Liver (tissue), 9 donors: Measurements from ENCODE around the gene MAGI1. TPM values are rescaled to one million over a fixed set of nuclear protein-coding genes. Genes with fewer than 3 reads are reported as not detected.

Experiments
- DNase-seq: peaks from one replicate; pipeline ENCODE4 v3.0.0-alpha.2; 2017; ENCODE audit warnings: low spot score
- H3K27ac ChIP-seq, 2 donors: one replicate each; pipeline ENCODE4 v1.7.0; 2013; ENCODE audit warnings: inconsistent platforms in 2 of 2, low read length in 2 of 2, control low read depth in 1 of 2, low read depth in 1 of 2, mild to moderate bottlenecking in 1 of 2
- H3K27me3 ChIP-seq, 4 donors: one replicate each; pipeline versions ENCODE4 v1.6.1 to v1.7.0; 2013; ENCODE audit warnings: low read length in 3 of 4, inconsistent platforms in 1 of 4, mild to moderate bottlenecking in 1 of 4, moderate library complexity in 1 of 4; ENCODE audit not compliant: control insufficient read depth in 4 of 4, insufficient read depth in 4 of 4
- H3K36me3 ChIP-seq, 4 donors: one replicate each; pipeline versions ENCODE4 v1.6.1 to v1.7.0; 2013; ENCODE audit warnings: low read length in 3 of 4, mild to moderate bottlenecking in 3 of 4, low read depth in 1 of 4, moderate library complexity in 1 of 4; ENCODE audit not compliant: control insufficient read depth in 4 of 4, insufficient read depth in 3 of 4
- H3K4me1 ChIP-seq, 4 donors: one replicate each; pipeline versions ENCODE4 v1.6.1 to v1.7.0; 2013; ENCODE audit warnings: low read length in 3 of 4, mild to moderate bottlenecking in 3 of 4, moderate library complexity in 1 of 4; ENCODE audit not compliant: control insufficient read depth in 4 of 4, insufficient read depth in 4 of 4
- H3K4me3 ChIP-seq, 3 donors: one replicate each; pipeline versions ENCODE4 v1.6.1 to v1.7.0; 2013; ENCODE audit warnings: low read length in 3 of 3, control low read depth in 1 of 3, low read depth in 1 of 3, mild to moderate bottlenecking in 1 of 3
- H3K9ac ChIP-seq, 2 donors: one replicate each; pipeline ENCODE4 v1.7.0; 2013; ENCODE audit warnings: low read length in 2 of 2, mild to moderate bottlenecking in 2 of 2, moderate library complexity in 2 of 2, control low read depth in 1 of 2, low read depth in 1 of 2
- H3K9me3 ChIP-seq, 4 donors: one replicate each; pipeline versions ENCODE4 v1.6.1 to v1.7.0; 2013; ENCODE audit warnings: low read length in 3 of 4; ENCODE audit not compliant: control insufficient read depth in 4 of 4
- CTCF ChIP-seq: fragments of 150-350 bp; IDR thresholded peaks from 2 replicates; pipeline ENCODE4 v1.5.1; 2017; ENCODE audit warnings: improper control_type of control experiment, low read depth, low read length; ENCODE audit not compliant: missing input control
- EGR1 ChIP-seq, 2 donors: IDR thresholded peaks; 2 replicates each; pipeline ENCODE4 v1.6.1; 2016 to 2018; ENCODE audit warnings: antibody characterized with exemption in 2 of 2, low read depth in 2 of 2
- FOXA1 ChIP-seq: IDR thresholded peaks from 2 replicates; pipeline ENCODE4 v1.6.1; 2016; ENCODE audit warnings: antibody characterized with exemption
- FOXA2 ChIP-seq: IDR thresholded peaks from 2 replicates; pipeline ENCODE4 v1.6.1; 2016; ENCODE audit warnings: antibody characterized with exemption
- GABPA ChIP-seq, 2 donors: IDR thresholded peaks in 1 of 2; conservative IDR thresholded peaks in 1 of 2; 2 replicates each; pipeline ENCODE4 v1.6.1; 2016; ENCODE audit warnings: antibody characterized with exemption in 2 of 2, mild to moderate bottlenecking in 1 of 2, moderate library complexity in 1 of 2
- HNF4G ChIP-seq: IDR thresholded peaks from 2 replicates; pipeline ENCODE4 v1.6.1; 2016; ENCODE audit warnings: antibody characterized with exemption
- MAX ChIP-seq: IDR thresholded peaks from 2 replicates; pipeline ENCODE4 v1.6.1; 2016; ENCODE audit warnings: antibody characterized with exemption
- NR2F2 ChIP-seq: IDR thresholded peaks from 2 replicates; pipeline ENCODE4 v1.6.1; 2016; ENCODE audit warnings: antibody characterized with exemption
- RAD21 ChIP-seq, 2 donors: IDR thresholded peaks; 2 replicates each; pipeline ENCODE4 v1.6.1; 2016; ENCODE audit warnings: antibody characterized with exemption in 2 of 2, mild to moderate bottlenecking in 2 of 2
- RXRA ChIP-seq, 2 donors: IDR thresholded peaks; 2 replicates each; pipeline ENCODE4 v1.6.1; 2017 to 2018; ENCODE audit warnings: antibody characterized with exemption in 2 of 2, mild to moderate bottlenecking in 1 of 2
- SP1 ChIP-seq: IDR thresholded peaks from 2 replicates; pipeline ENCODE4 v1.6.1; 2018; ENCODE audit warnings: antibody characterized with exemption, mild to moderate bottlenecking
- TAF1 ChIP-seq: conservative IDR thresholded peaks from 2 replicates; pipeline ENCODE4 v1.6.1; 2016; ENCODE audit warnings: antibody characterized with exemption, mild to moderate bottlenecking
- YY1 ChIP-seq: IDR thresholded peaks from 2 replicates; pipeline ENCODE4 v1.6.1; 2016; ENCODE audit warnings: antibody characterized with exemption, mild to moderate bottlenecking
- ZBTB33 ChIP-seq: IDR thresholded peaks from 2 replicates; pipeline ENCODE4 v1.6.1; 2016; ENCODE audit warnings: antibody characterized with exemption
- WGBS: extraction: QIAGEN DNeasy Blood & Tissue Kit; methylation state at CpG from one replicate; pipeline ENCODE4 v1.1.7; 2013; 5-methylcytosine and 5-hydroxymethylcytosine counted together
- polyA plus RNA-seq, 2 donors: library from polyadenylated mRNA; stranded (reverse) in 1 of 2; unstranded in 1 of 2; fragments of 200-250 nt in 1 of 2; fragments of >200 nt in 1 of 2; fragmentation: Nextera tagmentation in 1 of 2; extraction: Ambion mirVana in 1 of 2; gene quantifications; one replicate each; pipeline versions ENCODE4 v1.2.1 to v1.2.3, GENCODE V29; 2013 to 2015
- total RNA-seq, 2 donors: library from RNA; depleted of rRNA; stranded (reverse); fragments of >200 nt; gene quantifications; one replicate each; pipeline ENCODE4 v1.2.3, GENCODE V29; 2014
- TF ChIP-seq, protein P1 (sequence below): IDR thresholded peaks from 2 replicates; pipeline ENCODE4 v1.6.1; 2016; ENCODE audit warnings: antibody characterized with exemption
- donor health status: healthy.
- donor health status: healthy.
- donor health status: healthy.
- donor health status: healthy.
- donor health status: healthy.

The MAGI1 gene
- total and polyA plus RNA-seq, 4 donors: 9.6 to 68.8 (median 14.0) TPM

- Histone ChIP-seq H3K27ac (no peak overlapping the region), H3K4me3 (no peak overlapping the region), H3K9me3 (no peaks in the 10 kb centered on the region), H3K36me3 (no peaks in the 10 kb centered on the region), H3K4me1 (peaks cover 7 to 30% (median 22%) of the 10 kb centered on the region in 4 donors), H3K9ac (no peak overlapping the region), H3K27me3 (no peaks in the 10 kb centered on the region)
- no peak for DNase-seq
- no peak for TF ChIP-seq RXRA (IDR thresholded peaks at IDR 0.05)
- TF ChIP-seq, protein P1, sequence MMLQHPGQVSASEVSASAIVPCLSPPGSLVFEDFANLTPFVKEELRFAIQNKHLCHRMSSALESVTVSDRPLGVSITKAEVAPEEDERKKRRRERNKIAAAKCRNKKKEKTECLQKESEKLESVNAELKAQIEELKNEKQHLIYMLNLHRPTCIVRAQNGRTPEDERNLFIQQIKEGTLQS: no peak
- TF ChIP-seq ZBTB33: no peak
- TF ChIP-seq TAF1: no peak
- TF ChIP-seq FOXA2: no peak
- TF ChIP-seq MAX: no peak
- TF ChIP-seq NR2F2: no peak
- TF ChIP-seq GABPA (IDR thresholded peaks at IDR 0.05 in 1 of 2, conservative IDR thresholded peaks at IDR 0.05 in 1 of 2): no peak
- TF ChIP-seq CTCF: no peak
- no peak for TF ChIP-seq SP1
- no peak for TF ChIP-seq FOXA1
- no peak for TF ChIP-seq YY1
- TF ChIP-seq EGR1 (IDR thresholded peaks at IDR 0.05; ENCODE audit: low read depth in 2 of 2): no peak
- no peak for TF ChIP-seq HNF4G
- TF ChIP-seq RAD21 (IDR thresholded peaks at IDR 0.05): no peak
- 94% methylated on average over 4 of the region's 4 CpGs for WGBS
Measured at GRCh38 chr3:66015841-66016240, 22.9 kb downstream of the MAGI1 start.

DNA sequence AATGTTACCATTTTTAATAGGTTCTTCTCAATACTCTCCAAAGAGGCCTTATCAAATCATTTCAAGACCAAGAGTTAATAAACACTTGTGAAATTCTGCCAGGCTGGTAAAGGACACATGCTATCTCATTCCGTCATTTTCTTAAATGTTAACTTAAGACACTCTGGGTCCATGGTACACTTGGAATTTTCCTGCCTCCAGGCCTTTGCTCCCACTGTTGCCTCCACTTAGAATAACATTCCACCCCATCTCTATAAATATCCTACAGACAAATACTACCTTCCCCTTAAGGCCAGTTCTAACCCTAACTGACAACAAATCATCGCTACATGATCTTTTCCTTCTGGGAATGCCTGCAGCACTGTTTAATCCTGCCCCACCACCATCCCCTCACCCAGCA, 24.1 kb downstream of the MAGI1 start:
- H3K9ac ChIP-seq: no peak overlapping the region
- no peaks in the 10 kb centered on the region for H3K9me3 ChIP-seq
- H3K4me1 ChIP-seq: peaks cover 8 to 40% (median 29%) of the 10 kb centered on the region in 4 donors
- H3K4me3 ChIP-seq: no peak overlapping the region
- no peaks in the 10 kb centered on the region for H3K36me3 ChIP-seq
- DNase-seq: no peak
- H3K27ac ChIP-seq: no peak overlapping the region
- no peaks in the 10 kb centered on the region for H3K27me3 ChIP-seq
- 73% methylated on average over 2 of the region's 2 CpGs for WGBS
- TF ChIP-seq TAF1: no peak
- TF ChIP-seq NR2F2: no peak
- TF ChIP-seq SP1: no peak
- TF ChIP-seq CTCF: no peak
- no peak for TF ChIP-seq YY1
- no peak for TF ChIP-seq FOXA2
- TF ChIP-seq, protein P1: no peak
